Kidney (tissue), 14 donors: Measurements from ENCODE around the gene PRR7. TPM values are rescaled to one million over a fixed set of nuclear protein-coding genes. Genes with fewer than 3 reads are reported as not detected.

ENCODE experiments used
- DNase-seq, 5 donors: peaks; one replicate each; pipeline ENCODE4 v3.0.0-alpha.2; 2013 to 2020
- FAIRE-seq: peaks from 2 replicates; lab custom pipeline; 2012; peaks lifted over from hg19 to GRCh38; lab: Jason Lieb, UNC
- H3K27ac ChIP-seq, 2 donors: one replicate each; pipeline ENCODE4 v1.7.0; 2013; ENCODE audit warnings: low read depth in 2 of 2, low read length in 2 of 2, inconsistent platforms in 1 of 2
- H3K27me3 ChIP-seq: one replicate; pipeline ENCODE4 v1.7.1; 2013; ENCODE audit warnings: low read length, inconsistent platforms; ENCODE audit not compliant: control insufficient read depth, insufficient read depth
- H3K36me3 ChIP-seq, 3 donors: one replicate each; pipeline versions ENCODE4 v1.7.0 to v1.7.1; 2013; ENCODE audit warnings: low read length in 3 of 3, control low read depth in 1 of 3, inconsistent platforms in 1 of 3; ENCODE audit not compliant: insufficient read depth in 3 of 3, control insufficient read depth in 2 of 3
- H3K4me1 ChIP-seq, 3 donors: one replicate each; pipeline versions ENCODE4 v1.7.0 to v1.7.1; 2013; ENCODE audit warnings: low read length in 3 of 3, inconsistent platforms in 1 of 3, low read depth in 1 of 3; ENCODE audit not compliant: control insufficient read depth in 2 of 3, insufficient read depth in 2 of 3
- H3K4me3 ChIP-seq, 3 donors: one replicate each; pipeline versions ENCODE4 v1.7.0 to v1.8.1; 2013; ENCODE audit warnings: low read length in 3 of 3, control low read depth in 1 of 3, inconsistent platforms in 1 of 3
- H3K9ac ChIP-seq, 3 donors: one replicate each; pipeline versions ENCODE4 v1.7.0 to v1.7.1; 2013; ENCODE audit warnings: low read length in 3 of 3, control low read depth in 1 of 3, inconsistent platforms in 1 of 3
- H3K9me3 ChIP-seq, 3 donors: one replicate each; pipeline versions ENCODE4 v1.7.0 to v1.7.1; 2013; ENCODE audit warnings: low read length in 3 of 3, control low read depth in 1 of 3, inconsistent platforms in 1 of 3; ENCODE audit not compliant: control insufficient read depth in 2 of 3, insufficient read depth in 1 of 3
- CTCF ChIP-seq: IDR thresholded peaks from 3 replicates; pipeline ENCODE4 v1.5.1; 2012; ENCODE audit warnings: mild to moderate bottlenecking, moderate library complexity, borderline replicate concordance; ENCODE audit not compliant: insufficient read depth; ENCODE audit errors: extremely low read depth
- intact Hi-C: fragments of 100-400 bp; cut with DNase I; formaldehyde crosslinking; loops from one replicate; pipeline ENCODE4 v1.11.1; 2022
- polyA plus RNA-seq: library from polyadenylated mRNA; stranded (reverse); fragments of 350-450 nt; fragmentation: Illumina TruSeq; extraction: RNeasy Lipid Tissue Mini Kit (QIAGEN cat#74804); gene quantifications from one replicate; pipeline ENCODE4 v1.2.3, GENCODE V29; 2014; ENCODE audit warnings: low read depth, low replicate concordance; ENCODE audit not compliant: insufficient read depth
- total RNA-seq: library from RNA; stranded (reverse); fragmentation: NEBNext Ultra II Directional; extraction: Animal tissue kit (Norgen Biotek cat#: 25700); gene quantifications from one replicate; pipeline ENCODE4 v1.2.1, GENCODE V29; 2021
- donor health status: control.
- donor health status: control.
- donor health status: control.
- donor health status: control.
- donor health status: control.
- donor health status: DM: yes; HTN: yes; CAD: no.
- donor health status: Normal renal cell carcinoma (clear cell type).

PRR7 gene
- total and polyA plus RNA-seq, 2 donors from 2014 or later = 1.6 to 5.5 TPM

- no peaks in the 10 kb centered on the region for H3K9me3 ChIP-seq
- no peak overlapping the region for H3K27ac ChIP-seq
- peaks cover 0 to 9% (median 8%) of the 10 kb centered on the region in 3 donors for H3K36me3 ChIP-seq
- intact Hi-C loops = no loop called here
- DNase-seq = no peak
- no peak overlapping the region for H3K9ac ChIP-seq
- peaks cover 0 to 19% (median 0%) of the 10 kb centered on the region in 3 donors for H3K4me1 ChIP-seq
- FAIRE-seq = no peak
- H3K27me3 ChIP-seq = no peaks in the 10 kb centered on the region
- no peak overlapping the region for H3K4me3 ChIP-seq
- no peak for TF ChIP-seq CTCF
Measured at GRCh38 chr5:177468685-177469628, 22.3 kb downstream of the PRR7 start.

- H3K27me3 ChIP-seq = no peaks in the 10 kb centered on the region
- H3K27ac ChIP-seq = no peak overlapping the region
- no peaks in the 10 kb centered on the region for H3K9me3 ChIP-seq
- peaks cover 0 to 9% (median 8%) of the 10 kb centered on the region in 3 donors for H3K36me3 ChIP-seq
- DNase-seq = no peak
- TF ChIP-seq CTCF = no peak
- no peak for FAIRE-seq
- H3K9ac ChIP-seq = no peak overlapping the region
- H3K4me1 ChIP-seq = peaks cover 0 to 19% (median 0%) of the 10 kb centered on the region in 3 donors
- H3K4me3 ChIP-seq = no peak overlapping the region
- intact Hi-C loops = no loop called here
Measured at GRCh38 chr5:177469750-177470525, 23.3 kb downstream of the PRR7 start.

GRCh38 chr5:177470759-177471536 lies 24.3 kb downstream of the PRR7 start:
- FAIRE-seq = no peak
- Histone ChIP-seq H3K27ac (no peak overlapping the region), H3K4me3 (no peak overlapping the region), H3K27me3 (no peaks in the 10 kb centered on the region), H3K9ac (no peak overlapping the region), H3K4me1 (peaks cover 0 to 19% (median 0%) of the 10 kb centered on the region in 3 donors), H3K36me3 (peaks cover 0 to 4% (median 3%) of the 10 kb centered on the region in 3 donors), H3K9me3 (no peaks in the 10 kb centered on the region)
- TF ChIP-seq CTCF = no peak
- DNase-seq = no peak
- intact Hi-C loops = no loop called here
